Lung (tissue), 12 donors: ENCODE data around the gene FRAS1. TPM values are rescaled to one million over a fixed set of nuclear protein-coding genes. Genes with fewer than 3 reads are reported as not detected.

ENCODE experiments used
- ATAC-seq: fragments of 200-7000 bp; cut with Tn5 transposase; one replicate; pipeline ENCODE4 v1.9.1; 2020; ENCODE audit warnings: moderate number of reproducible peaks; ENCODE audit not compliant: insufficient read depth, low FRiP score
- DNase-seq, 3 donors: peaks; one replicate each; pipeline ENCODE4 v3.0.0-alpha.2; 2013 to 2017
- H3K27ac ChIP-seq, 2 donors: one replicate each; pipeline ENCODE4 v1.5.1; 2013; ENCODE audit warnings: mild to moderate bottlenecking in 2 of 2, moderate library complexity in 2 of 2, control low read depth in 1 of 2, inconsistent platforms in 1 of 2, low read depth in 1 of 2, low read length in 1 of 2
- H3K27me3 ChIP-seq, 3 donors: one replicate each; pipeline ENCODE4 v1.5.1; 2013; ENCODE audit warnings: low read length in 2 of 3; ENCODE audit not compliant: control insufficient read depth in 3 of 3, insufficient read depth in 3 of 3
- H3K36me3 ChIP-seq, 4 donors: one replicate each; pipeline ENCODE4 v1.5.1; 2013; ENCODE audit warnings: low read length in 4 of 4, mild to moderate bottlenecking in 1 of 4, moderate library complexity in 1 of 4; ENCODE audit not compliant: control insufficient read depth in 4 of 4, insufficient read depth in 4 of 4
- H3K4me1 ChIP-seq, 5 donors: one replicate each; pipeline ENCODE4 v1.5.1; 2013; ENCODE audit warnings: low read length in 5 of 5, mild to moderate bottlenecking in 2 of 5, moderate library complexity in 1 of 5; ENCODE audit not compliant: control insufficient read depth in 5 of 5, insufficient read depth in 5 of 5
- H3K4me3 ChIP-seq: one replicate; pipeline ENCODE4 v1.5.1; 2013; ENCODE audit warnings: mild to moderate bottlenecking, control low read depth, moderate library complexity
- H3K9ac ChIP-seq, 2 donors: one replicate each; pipeline ENCODE4 v1.5.1; 2013; ENCODE audit warnings: low read length in 2 of 2, control low read depth in 1 of 2; ENCODE audit not compliant: insufficient read depth in 1 of 2
- H3K9me3 ChIP-seq, 4 donors: one replicate each; pipeline ENCODE4 v1.5.1; 2013; ENCODE audit warnings: low read length in 3 of 4, mild to moderate bottlenecking in 1 of 4, moderate library complexity in 1 of 4; ENCODE audit not compliant: control insufficient read depth in 4 of 4, insufficient read depth in 3 of 4
- CTCF ChIP-seq: IDR thresholded peaks from 2 replicates; pipeline ENCODE4 v1.5.1; 2012; ENCODE audit warnings: mild to moderate bottlenecking; ENCODE audit errors: control extremely low read depth, extremely low read depth
- WGBS, 2 donors: extraction: QIAGEN DNeasy Blood & Tissue Kit; methylation state at CpG; one replicate each; pipeline ENCODE4 v1.1.7; 2013; 5-methylcytosine and 5-hydroxymethylcytosine counted together
- polyA plus RNA-seq, 2 donors: library from polyadenylated mRNA; stranded (reverse); fragments of 200-250 nt; gene quantifications; one replicate each; pipeline ENCODE4 v1.2.1, GENCODE V29; 2013
- total RNA-seq, 2 donors: library from RNA; depleted of rRNA in 1 of 2; stranded (reverse); fragments of >200 nt in 1 of 2; gene quantifications; one replicate each; pipeline ENCODE4 v1.2.1, GENCODE V29; 2014 to 2021
- donor health status: control.
- donor health status: control.
- donor health status: Bipolar disorder and iron deficiency.
- donor health status: healthy.
- donor health status: DM: yes; HTN: yes; CAD: no.

The FRAS1 gene
- total and polyA plus RNA-seq, 4 donors: 0.45 to 53.8 (median 6.9) TPM

DNA sequence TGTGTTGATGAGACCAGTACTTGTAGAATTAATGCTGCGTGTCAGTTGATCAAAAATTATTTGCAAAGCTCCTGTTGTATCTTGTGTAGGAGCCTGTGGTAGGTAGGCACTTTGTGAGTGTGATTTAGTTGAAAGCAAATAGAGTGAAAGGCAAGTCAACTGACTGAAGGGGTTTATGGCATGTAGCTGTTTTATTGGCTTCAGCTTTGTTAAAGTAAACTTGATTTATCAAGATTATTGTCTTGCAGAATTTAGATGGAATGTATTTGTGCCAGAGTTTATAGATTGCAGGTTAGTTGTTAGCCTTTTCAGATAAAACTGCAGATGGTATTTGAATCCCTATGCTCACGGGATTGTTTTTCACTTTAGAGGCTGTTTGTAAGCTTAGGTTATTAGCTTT, 128.0 kb downstream of the FRAS1 start:
- WGBS, 2 donors: 74 to 83% methylated on average over 2 of the region's 2 CpGs
- H3K4me3 ChIP-seq: no peak overlapping the region
- DNase-seq (no peak), ATAC-seq (no peak)
- H3K9ac ChIP-seq: no peak overlapping the region
- no peaks in the 10 kb centered on the region for H3K27me3 ChIP-seq
- TF ChIP-seq CTCF: no peak
- peaks cover 0 to 8% (median 1%) of the 10 kb centered on the region in 5 donors for H3K4me1 ChIP-seq
- no peak overlapping the region for H3K27ac ChIP-seq
- H3K36me3 ChIP-seq: no peaks in the 10 kb centered on the region
- H3K9me3 ChIP-seq: peaks cover 0 to 2% (median 0%) of the 10 kb centered on the region in 4 donors

DNA sequence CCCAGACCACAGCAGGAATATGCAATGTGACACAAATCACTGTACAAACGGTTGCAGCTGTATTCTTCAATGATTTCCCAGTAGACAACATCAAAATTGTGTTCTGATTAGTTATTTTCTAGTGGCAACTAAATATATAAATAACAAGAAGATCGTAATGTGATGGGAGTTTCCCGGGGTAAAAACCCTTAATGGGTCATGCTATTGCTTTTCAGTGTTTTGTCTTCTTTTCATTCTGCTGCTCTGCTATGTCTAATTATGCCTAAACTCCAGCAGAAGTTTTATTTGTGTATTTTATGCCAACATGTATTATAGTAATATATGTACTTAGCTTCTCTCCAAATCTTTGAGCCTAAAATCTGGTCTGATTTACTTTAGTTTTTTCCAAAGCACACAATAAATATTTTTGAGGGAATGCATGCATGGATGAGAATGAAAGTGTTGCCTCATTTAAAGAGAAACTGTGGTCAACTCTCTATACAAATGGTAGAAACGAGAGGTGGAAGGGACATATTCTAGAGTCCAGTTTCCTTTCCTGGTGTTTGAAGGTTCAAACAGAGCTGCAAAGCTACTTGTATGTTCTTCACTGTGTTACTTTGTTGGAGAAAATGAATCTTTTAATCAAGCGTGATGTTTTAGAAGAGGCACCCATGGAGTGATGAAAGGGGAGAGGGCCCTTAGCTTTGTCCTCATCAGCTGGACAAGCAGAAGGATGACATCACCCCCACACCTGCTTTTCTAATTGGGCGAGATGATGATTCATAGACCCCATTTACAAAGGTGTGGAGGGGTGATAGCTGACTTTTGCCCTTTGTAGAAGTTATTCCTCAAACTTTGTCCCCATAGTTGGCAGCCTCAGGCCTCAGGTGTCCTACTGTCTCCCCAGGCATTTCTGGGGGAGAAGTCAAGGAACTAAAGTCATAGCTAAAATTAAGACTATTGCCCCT, 129.7 kb downstream of the FRAS1 start:
- ATAC-seq (no peak), DNase-seq (no peak)
- no peak overlapping the region for H3K27ac ChIP-seq
- peaks cover 0 to 8% (median 1%) of the 10 kb centered on the region in 5 donors for H3K4me1 ChIP-seq
- peaks cover 0 to 2% (median 0%) of the 10 kb centered on the region in 4 donors for H3K9me3 ChIP-seq
- no peak overlapping the region for H3K9ac ChIP-seq
- H3K36me3 ChIP-seq: no peaks in the 10 kb centered on the region
- H3K4me3 ChIP-seq: no peak overlapping the region
- WGBS, 2 donors: 69 to 89% methylated on average over 6 of the region's 6 CpGs
- H3K27me3 ChIP-seq: no peaks in the 10 kb centered on the region
- TF ChIP-seq CTCF: no peak

GRCh38 chr4:78190068-78190467, 132.9 kb downstream of the FRAS1 start:
- H3K9ac ChIP-seq: no peak overlapping the region
- DNase-seq (no peak), ATAC-seq (no peak)
- H3K9me3 ChIP-seq: peaks cover 0 to under 1% (median 0%) of the 10 kb centered on the region in 4 donors
- TF ChIP-seq CTCF: no peak
- H3K4me3 ChIP-seq: no peak overlapping the region
- 69 to 83% methylated on average over 1 of the region's 1 CpG for WGBS, 2 donors
- no peak overlapping the region for H3K27ac ChIP-seq
- no peaks in the 10 kb centered on the region for H3K27me3 ChIP-seq
- peaks cover 0 to 7% (median 0%) of the 10 kb centered on the region in 5 donors for H3K4me1 ChIP-seq
- no peaks in the 10 kb centered on the region for H3K36me3 ChIP-seq
